ENCODE measurements around the gene NCS1.
A peak's percentile ranks its signal among the peaks of the same experiment; 100 is the strongest.
"Not testable (repeated sequence)": the region's sequence is repeated elsewhere in the genome, so short reads cannot be mapped to it uniquely, and the experiment has no call there.

NCS1 gene

GRCh38 chr9:130266236-130267098 is 94.3 kb downstream of the NCS1 start:
- Mint-ChIP-seq H3K27ac (no peak overlapping the region), H3K9me3 (no peaks in the 10 kb centered on the region), H3K4me1 (no peaks in the 10 kb centered on the region), H3K27me3 (peaks cover 61% of the 10 kb centered on the region), H3K4me3 (no peak overlapping the region), H3K36me3 (ENCODE audit: low read depth) (no peaks in the 10 kb centered on the region)
- ATAC-seq (peak; percentile 16), DNase-seq (no peak)

GRCh38 chr9:130267930-130268329 is 95.7 kb downstream of the NCS1 start:
- Mint-ChIP-seq H3K9me3 (no peaks in the 10 kb centered on the region), H3K4me3 (no peak overlapping the region), H3K36me3 (ENCODE audit: low read depth) (no peaks in the 10 kb centered on the region), H3K27me3 (peaks cover 57% of the 10 kb centered on the region), H3K27ac (no peak overlapping the region), H3K4me1 (no peaks in the 10 kb centered on the region)
- no peak for ATAC-seq
- no peak for DNase-seq

- Mint-ChIP-seq H3K27ac (no peak overlapping the region), H3K4me3 (no peak overlapping the region), H3K36me3 (ENCODE audit: low read depth) (no peaks in the 10 kb centered on the region), H3K4me1 (no peaks in the 10 kb centered on the region), H3K9me3 (no peaks in the 10 kb centered on the region), H3K27me3 (peaks cover 53% of the 10 kb centered on the region)
- ATAC-seq (no peak), DNase-seq (no peak)
These were observed 96.5 kb downstream of the NCS1 start for GRCh38 chr9:130268521-130269211.

GRCh38 chr9:130271473-130271872 is 99.3 kb downstream of the NCS1 start:
- Mint-ChIP-seq H3K4me3 (no peak overlapping the region), H3K27me3 (peaks cover 43% of the 10 kb centered on the region), H3K36me3 (ENCODE audit: low read depth) (no peaks in the 10 kb centered on the region), H3K27ac (no peak overlapping the region), H3K9me3 (no peaks in the 10 kb centered on the region), H3K4me1 (no peaks in the 10 kb centered on the region)
- DNase-seq (no peak), ATAC-seq (no peak)

GRCh38 chr9:130275156-130275555 is 103.0 kb downstream of the NCS1 start:
- no peak overlapping the region for H3K27ac Mint-ChIP-seq
- no peak overlapping the region for H3K4me3 Mint-ChIP-seq
- no peaks in the 10 kb centered on the region for H3K4me1 Mint-ChIP-seq
- no peaks in the 10 kb centered on the region for H3K36me3 Mint-ChIP-seq (ENCODE audit: low read depth)
- peaks cover 25% of the 10 kb centered on the region for H3K27me3 Mint-ChIP-seq
- ATAC-seq (no peak), DNase-seq (no peak)
- no peaks in the 10 kb centered on the region for H3K9me3 Mint-ChIP-seq

- DNase-seq = no peak
- no peak overlapping the region for H3K4me3 Mint-ChIP-seq
- H3K36me3 Mint-ChIP-seq (ENCODE audit: low read depth) = no peaks in the 10 kb centered on the region
- no peaks in the 10 kb centered on the region for H3K4me1 Mint-ChIP-seq
- H3K27me3 Mint-ChIP-seq = peaks cover 22% of the 10 kb centered on the region
- H3K9me3 Mint-ChIP-seq = no peaks in the 10 kb centered on the region
- H3K27ac Mint-ChIP-seq = no peak overlapping the region
- ATAC-seq = no peak
These were observed 103.9 kb downstream of the NCS1 start for GRCh38 chr9:130276121-130276520.

- DNase-seq (no peak), ATAC-seq (peak; percentile 28)
- Mint-ChIP-seq H3K27ac (no peak overlapping the region), H3K36me3 (ENCODE audit: low read depth) (no peaks in the 10 kb centered on the region), H3K4me3 (no peak overlapping the region), H3K9me3 (no peaks in the 10 kb centered on the region), H3K27me3 (peaks cover 22% of the 10 kb centered on the region), H3K4me1 (no peaks in the 10 kb centered on the region)
These were observed 104.8 kb downstream of the NCS1 start for GRCh38 chr9:130276955-130277354.

GRCh38 chr9:130277525-130277924 is 105.3 kb downstream of the NCS1 start:
- DNase-seq; H3K9me3 Mint-ChIP-seq; H3K4me1 Mint-ChIP-seq; ATAC-seq; H3K4me3 Mint-ChIP-seq; H3K36me3 Mint-ChIP-seq (ENCODE audit: low read depth); H3K27ac Mint-ChIP-seq: not testable (repeated sequence)
- H3K27me3 Mint-ChIP-seq = peaks cover 24% of the 10 kb centered on the region

- peaks cover 17% of the 10 kb centered on the region for H3K27me3 Mint-ChIP-seq
- H3K4me3 Mint-ChIP-seq = no peak overlapping the region
- DNase-seq (no peak), ATAC-seq (no peak)
- no peaks in the 10 kb centered on the region for H3K36me3 Mint-ChIP-seq (ENCODE audit: low read depth)
- H3K27ac Mint-ChIP-seq = no peak overlapping the region
- no peaks in the 10 kb centered on the region for H3K9me3 Mint-ChIP-seq
- H3K4me1 Mint-ChIP-seq = no peaks in the 10 kb centered on the region
These were observed 111.5 kb downstream of the NCS1 start for GRCh38 chr9:130283539-130284248.

- no peak overlapping the region for H3K27ac Mint-ChIP-seq
- H3K4me3 Mint-ChIP-seq = no peak overlapping the region
- ATAC-seq = peak; percentile 7
- no peaks in the 10 kb centered on the region for H3K36me3 Mint-ChIP-seq (ENCODE audit: low read depth)
- H3K27me3 Mint-ChIP-seq = peaks cover 17% of the 10 kb centered on the region
- DNase-seq = no peak
- no peaks in the 10 kb centered on the region for H3K9me3 Mint-ChIP-seq
- H3K4me1 Mint-ChIP-seq = no peaks in the 10 kb centered on the region
These were observed 112.0 kb downstream of the NCS1 start for GRCh38 chr9:130284249-130284625.

GRCh38 chr9:130284690-130285089 is 112.5 kb downstream of the NCS1 start:
- DNase-seq (no peak), ATAC-seq (no peak)
- H3K27ac Mint-ChIP-seq = no peak overlapping the region
- H3K27me3 Mint-ChIP-seq = peaks cover 16% of the 10 kb centered on the region
- no peaks in the 10 kb centered on the region for H3K4me1 Mint-ChIP-seq
- H3K9me3 Mint-ChIP-seq = no peaks in the 10 kb centered on the region
- no peak overlapping the region for H3K4me3 Mint-ChIP-seq
- no peaks in the 10 kb centered on the region for H3K36me3 Mint-ChIP-seq (ENCODE audit: low read depth)

- no peaks in the 10 kb centered on the region for H3K9me3 Mint-ChIP-seq
- no peak for DNase-seq
- H3K27ac Mint-ChIP-seq = no peak overlapping the region
- H3K4me3 Mint-ChIP-seq = no peak overlapping the region
- no peaks in the 10 kb centered on the region for H3K4me1 Mint-ChIP-seq
- H3K27me3 Mint-ChIP-seq = peaks cover 14% of the 10 kb centered on the region
- no peaks in the 10 kb centered on the region for H3K36me3 Mint-ChIP-seq (ENCODE audit: low read depth)
- no peak for ATAC-seq
These were observed 113.1 kb downstream of the NCS1 start for GRCh38 chr9:130285271-130285670.

GRCh38 chr9:130286072-130286770 is 114.0 kb downstream of the NCS1 start:
- ATAC-seq (no peak), DNase-seq (no peak)
- Mint-ChIP-seq H3K4me1 (no peaks in the 10 kb centered on the region), H3K27ac (no peak overlapping the region), H3K36me3 (ENCODE audit: low read depth) (no peaks in the 10 kb centered on the region), H3K9me3 (no peaks in the 10 kb centered on the region), H3K4me3 (no peak overlapping the region), H3K27me3 (peaks cover 12% of the 10 kb centered on the region)
